H54 (cell line): ENCODE data around the gene HTR1D.
"Not testable (repeated sequence)": the region's sequence is repeated elsewhere in the genome, so short reads cannot be mapped to it uniquely, and the experiment has no call there.

ENCODE experiments used
- DNase-seq: peaks from one replicate; pipeline ENCODE4 v3.0.0; 2011; ENCODE audit warnings: low spot score, mixed read lengths; ENCODE audit not compliant: insufficient read length
- FAIRE-seq: peaks from 3 replicates; lab custom pipeline; 2011; peaks lifted over from hg19 to GRCh38; lab: Jason Lieb, UNC
- POLR2A ChIP-seq: IDR thresholded peaks from 2 replicates; pipeline ENCODE4 v1.6.1; 2011; ENCODE audit warnings: low read depth, mild to moderate bottlenecking, low read length

HTR1D gene

DNA sequence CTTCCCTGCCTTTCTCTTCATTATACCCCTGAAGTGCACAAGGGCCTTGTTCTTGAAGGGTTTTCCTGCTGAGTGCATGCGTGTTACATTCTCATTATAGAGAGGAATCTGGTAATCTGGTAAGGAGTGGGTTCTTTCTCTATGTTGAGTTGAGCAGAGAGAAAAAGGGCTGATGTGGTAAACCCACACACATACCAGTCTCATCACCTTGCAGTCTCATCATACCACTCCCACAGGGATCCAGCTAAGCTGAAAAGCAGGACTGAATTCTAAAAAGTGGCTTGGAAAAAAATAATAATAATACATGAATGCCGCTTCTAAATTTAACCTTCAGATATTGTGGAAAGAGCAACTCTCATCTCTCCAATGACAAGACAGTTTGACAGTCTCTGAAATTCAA is 10.5 kb upstream of the HTR1D start:
- no peak for TF ChIP-seq POLR2A

GRCh38 chr1:23224739-23225648 is 7.7 kb upstream of the HTR1D start:
- peak; percentile 60 for DNase-seq
- no peak; the same call in 1 of the 2 replicates for TF ChIP-seq POLR2A
- peak; percentile 75 for FAIRE-seq

More for the DNA sequence above, 10.5 kb upstream of the HTR1D start:
- no peak for DNase-seq
- FAIRE-seq = no peak

- not testable (repeated sequence) for DNase-seq, FAIRE-seq
Observed at GRCh38 chr1:23223963-23224362, 6.7 kb upstream of the HTR1D start.

- not testable (repeated sequence) for DNase-seq, FAIRE-seq
Observed at GRCh38 chr1:23223490-23223951, 6.2 kb upstream of the HTR1D start.

GRCh38 chr1:23222742-23223141 is 5.4 kb upstream of the HTR1D start:
- FAIRE-seq = no peak
- no peak for TF ChIP-seq POLR2A
- DNase-seq = no peak

- no peak for DNase-seq
- no peak for TF ChIP-seq POLR2A
- FAIRE-seq = no peak
Observed at GRCh38 chr1:23222331-23222730, 5.0 kb upstream of the HTR1D start.

DNA sequence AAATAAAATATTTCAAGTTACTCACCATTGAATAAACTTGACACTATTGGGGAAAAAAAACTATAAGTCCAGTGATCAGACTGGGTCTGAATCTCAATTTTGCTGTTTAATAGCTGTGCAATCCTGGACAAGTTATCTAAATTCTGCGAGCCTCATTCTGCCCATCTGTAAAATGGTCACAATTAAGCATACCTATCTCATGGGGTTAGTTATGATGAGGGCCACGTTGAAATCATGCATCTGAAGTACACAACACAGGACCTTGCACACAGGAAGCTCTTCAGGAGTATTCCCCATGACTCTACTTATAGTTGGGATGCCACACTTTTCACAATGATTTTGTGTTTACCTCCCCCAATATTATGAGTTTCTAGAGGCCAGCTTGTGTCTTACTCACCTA is 3.8 kb upstream of the HTR1D start:
- FAIRE-seq (no peak), DNase-seq (no peak)
- TF ChIP-seq POLR2A = no peak

GRCh38 chr1:23216771-23217420 is 406 bp downstream of the HTR1D start:
- no peak for TF ChIP-seq POLR2A
- no peak for DNase-seq
- no peak for FAIRE-seq

DNA sequence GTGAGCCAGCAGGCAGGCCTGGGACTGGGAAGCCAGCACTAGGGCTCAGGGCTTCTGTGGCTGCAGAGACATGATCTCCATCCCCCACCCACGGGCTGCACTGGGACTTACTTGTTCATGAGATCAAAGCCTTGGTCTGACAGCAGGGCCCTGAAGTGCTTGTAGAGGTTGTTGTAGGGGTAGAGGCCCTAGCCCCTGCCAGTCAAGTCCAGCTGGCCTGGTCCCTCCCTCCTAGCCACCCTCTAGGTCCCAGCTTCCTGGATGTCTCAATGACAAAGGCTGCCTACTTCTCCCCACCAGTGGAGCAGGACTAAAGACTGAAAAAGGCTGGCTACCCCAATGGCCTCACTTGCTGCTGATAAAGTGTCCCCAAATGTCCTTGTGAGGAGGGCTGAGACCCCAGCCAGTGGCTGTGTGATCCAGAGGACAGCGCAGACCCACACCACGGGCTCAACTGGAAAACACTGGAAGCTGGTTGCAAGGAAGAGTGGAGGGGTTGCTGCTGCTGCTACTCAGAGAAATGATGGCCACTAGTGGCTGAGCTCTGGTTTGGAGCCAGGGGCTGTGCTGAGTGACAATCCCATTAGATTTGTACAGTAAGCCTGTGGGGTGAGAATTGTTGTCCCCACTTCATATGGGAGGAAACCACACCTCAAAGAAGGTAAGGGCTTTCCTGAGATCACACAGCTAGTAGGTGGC is 1.4 kb downstream of the HTR1D start:
- no peak for DNase-seq
- no peak for TF ChIP-seq POLR2A
- FAIRE-seq = no peak

DNA sequence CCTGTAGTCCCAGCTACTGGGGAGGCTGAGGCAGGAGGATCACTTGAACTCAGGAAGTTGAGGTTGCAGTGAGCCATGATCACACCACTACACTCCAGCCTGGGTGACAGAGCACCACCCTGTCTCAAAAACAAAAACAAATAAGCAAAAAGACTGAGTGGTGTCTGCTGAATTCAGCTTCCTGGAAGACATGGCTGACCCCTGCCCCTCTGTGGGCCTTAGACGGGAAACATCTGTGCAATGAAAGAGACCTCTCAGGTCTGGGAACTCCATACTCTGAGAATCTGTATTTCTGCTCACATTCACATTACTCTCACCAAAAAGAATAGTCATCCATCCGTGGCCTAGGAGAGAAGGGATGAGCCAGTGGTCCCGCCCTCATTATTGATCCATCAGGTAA is 2.0 kb downstream of the HTR1D start:
- DNase-seq (no peak), FAIRE-seq (no peak)
- TF ChIP-seq POLR2A = no peak

- no peak for TF ChIP-seq POLR2A
- FAIRE-seq (no peak), DNase-seq (no peak)
Observed at GRCh38 chr1:23214640-23215039, 2.7 kb downstream of the HTR1D start.

DNA sequence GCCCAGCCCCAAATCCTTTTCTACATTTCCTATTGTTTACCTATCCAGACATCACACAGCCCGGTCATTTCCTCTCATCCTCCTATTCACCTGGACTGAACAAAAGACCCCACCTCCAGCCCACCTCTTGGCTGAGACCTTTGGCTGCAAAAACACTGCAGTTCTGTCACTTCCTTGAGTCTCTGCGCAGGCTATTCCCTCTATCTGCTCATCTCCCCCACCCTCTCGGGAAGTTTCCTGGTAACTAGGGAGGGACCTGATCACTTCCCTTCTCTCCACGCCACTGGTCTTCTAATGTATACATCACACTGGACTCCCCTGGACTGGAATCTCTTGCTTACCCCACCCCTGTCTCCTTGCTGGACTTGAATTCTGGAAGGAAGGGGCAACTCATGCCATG is 5.3 kb downstream of the HTR1D start:
- no peak for TF ChIP-seq POLR2A
- no peak for FAIRE-seq
- DNase-seq = no peak

DNA sequence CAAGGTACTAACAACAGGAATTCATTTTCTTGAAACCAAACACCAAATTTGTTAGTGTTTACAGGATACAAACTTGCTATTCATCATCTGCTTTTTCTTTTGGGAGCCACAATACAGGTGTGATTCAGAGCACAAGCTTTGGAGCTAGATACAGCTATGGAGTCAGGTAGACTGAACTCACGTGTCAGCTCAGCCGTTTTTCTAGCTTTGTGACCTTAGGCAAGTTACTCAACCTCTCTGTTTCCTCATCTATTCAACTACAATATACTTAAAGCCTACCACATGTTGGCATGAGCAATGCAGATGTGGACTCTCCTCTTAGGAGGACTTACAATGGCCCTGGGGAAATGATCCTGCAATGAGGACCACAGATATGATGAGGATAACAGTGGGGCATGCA is 6.3 kb downstream of the HTR1D start:
- FAIRE-seq = no peak
- no peak for DNase-seq

DNA sequence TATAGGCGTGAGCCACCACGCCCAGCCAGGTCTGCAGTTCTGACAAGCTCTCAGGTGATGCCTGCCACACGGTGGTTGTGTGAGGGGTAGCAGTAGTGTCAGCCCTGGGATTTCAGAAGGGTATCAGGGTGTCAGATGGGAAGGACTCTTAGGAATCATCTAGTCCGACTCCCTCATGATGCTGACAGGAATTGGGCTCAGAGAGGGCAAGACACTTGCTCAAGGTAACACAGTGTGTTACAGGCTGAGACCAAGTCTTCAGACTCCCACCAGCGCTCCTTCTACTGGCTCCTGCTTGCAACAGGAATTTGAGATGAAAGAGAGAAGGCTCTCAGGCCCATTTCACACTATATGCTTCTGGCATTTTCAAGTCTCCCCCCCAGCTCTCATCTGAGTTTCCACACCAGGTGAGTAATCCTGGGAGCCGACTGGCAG is 6.9 kb downstream of the HTR1D start:
- FAIRE-seq (no peak), DNase-seq (no peak)
- no peak for TF ChIP-seq POLR2A

More for the DNA sequence above, 6.3 kb downstream of the HTR1D start:
- TF ChIP-seq POLR2A = no peak
